Measurements from ENCODE around the gene DMBT1. TPM values are rescaled to one million over a fixed set of nuclear protein-coding genes. Genes with fewer than 3 reads are reported as not detected.

DMBT1 gene
- total RNA-seq, 1 experiment from 2014 or later, result 4.6 TPM

GRCh38 chr10:122555442-122555841 lies 5.1 kb upstream of the DMBT1 start:
- CTCF ChIA-PET, result no interaction called here
- BruUV-seq (replicated peaks), result no TSS peak
- Mint-ChIP-seq H3K27me3 (ENCODE audit: unreplicated experiment) (peaks cover 19% of the 10 kb centered on the region), H3K4me1 (ENCODE audit: low read depth, unreplicated experiment) (peaks cover 31% of the 10 kb centered on the region), H3K36me3 (ENCODE audit: insufficient read depth, unreplicated experiment) (peaks cover 4% of the 10 kb centered on the region), H3K4me3 (ENCODE audit: low read depth, unreplicated experiment) (no peak overlapping the region), H3K9me3 (ENCODE audit: low read depth, unreplicated experiment) (no peaks in the 10 kb centered on the region), H3K27ac (ENCODE audit: unreplicated experiment) (no peak overlapping the region)
- DNase-seq, result no peak
- no peak for TF ChIP-seq CTCF (IDR thresholded peaks at IDR 0.05; ENCODE audit: unreplicated experiment)
- intact Hi-C loops (cut with micrococcal nuclease; ENCODE audit: unreplicated experiment), result no loop called here

DNA sequence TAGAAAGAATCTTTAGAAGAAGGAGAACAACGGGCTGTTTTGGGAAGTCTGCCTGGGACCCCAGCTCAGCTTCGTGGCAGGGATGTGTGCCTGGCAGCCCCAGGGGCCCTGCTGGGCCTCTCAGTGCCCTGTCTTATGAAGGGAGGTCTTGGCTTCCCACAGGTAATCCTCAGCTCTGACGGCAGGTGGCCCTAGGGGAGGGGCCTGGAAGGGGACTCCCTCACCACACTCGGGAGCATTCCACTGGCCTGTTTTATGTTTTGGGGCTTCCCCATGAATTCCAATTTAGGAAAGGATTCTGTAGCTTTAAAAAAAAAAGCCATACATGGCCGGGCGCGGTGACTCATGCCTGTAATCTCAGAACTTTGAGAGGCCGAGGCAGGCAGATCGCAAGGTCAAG lies 3.0 kb upstream of the DMBT1 start:
- intact Hi-C loops (cut with micrococcal nuclease; ENCODE audit: unreplicated experiment), result no loop called here
- Mint-ChIP-seq H3K4me3 (ENCODE audit: low read depth, unreplicated experiment) (no peak overlapping the region), H3K27me3 (ENCODE audit: unreplicated experiment) (peaks cover 37% of the 10 kb centered on the region), H3K27ac (ENCODE audit: unreplicated experiment) (no peak overlapping the region), H3K4me1 (ENCODE audit: low read depth, unreplicated experiment) (peaks cover 39% of the 10 kb centered on the region), H3K9me3 (ENCODE audit: low read depth, unreplicated experiment) (no peaks in the 10 kb centered on the region), H3K36me3 (ENCODE audit: insufficient read depth, unreplicated experiment) (no peaks in the 10 kb centered on the region)
- BruUV-seq (replicated peaks), result no TSS peak
- no peak for TF ChIP-seq CTCF (IDR thresholded peaks at IDR 0.05; ENCODE audit: unreplicated experiment)
- CTCF ChIA-PET, result interaction anchor here (1.2 kb wide), 1 partner anchor 8 kb away, joined by 5 read pairs; no protein-coding TSS in a partner anchor
- peak; percentile 23 for DNase-seq

DNA sequence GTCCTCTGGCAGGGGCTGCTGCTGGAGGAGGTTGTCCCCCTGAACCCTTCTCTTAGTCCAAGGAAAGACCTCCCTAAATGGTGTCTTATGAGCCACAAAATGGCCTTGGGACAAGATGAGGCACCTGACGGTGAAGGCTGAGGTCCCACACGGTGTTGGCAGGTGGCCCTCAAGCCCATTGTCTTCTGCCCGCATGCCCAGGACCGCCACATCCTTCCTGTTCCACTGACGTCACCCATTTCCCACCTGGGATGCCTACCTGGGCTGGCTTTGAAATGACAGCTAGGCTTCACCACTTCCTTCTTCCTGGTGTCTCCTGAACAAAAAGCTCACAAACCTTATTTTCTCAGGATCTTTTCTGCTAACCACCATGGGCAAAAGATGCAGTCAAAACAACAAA lies 2.1 kb upstream of the DMBT1 start:
- peak overlapping the region; percentile 50 for H3K27ac Mint-ChIP-seq (ENCODE audit: unreplicated experiment)
- H3K36me3 Mint-ChIP-seq (ENCODE audit: insufficient read depth, unreplicated experiment), result no peaks in the 10 kb centered on the region

GRCh38 chr10:122559228-122559627 lies 1.3 kb upstream of the DMBT1 start:
- intact Hi-C loops (cut with micrococcal nuclease; ENCODE audit: unreplicated experiment), result no loop called here
- DNase-seq, result no peak

More for the DNA sequence above, 2.1 kb upstream of the DMBT1 start:
- Mint-ChIP-seq H3K4me3 (ENCODE audit: low read depth, unreplicated experiment) (no peak overlapping the region), H3K27me3 (ENCODE audit: unreplicated experiment) (peaks cover 39% of the 10 kb centered on the region), H3K4me1 (ENCODE audit: low read depth, unreplicated experiment) (peaks cover 39% of the 10 kb centered on the region), H3K9me3 (ENCODE audit: low read depth, unreplicated experiment) (no peaks in the 10 kb centered on the region)
- no peak for TF ChIP-seq CTCF (IDR thresholded peaks at IDR 0.05; ENCODE audit: unreplicated experiment)
- no TSS peak for BruUV-seq (replicated peaks)
- DNase-seq, result no peak
- CTCF ChIA-PET, result no interaction called here
- intact Hi-C loops (cut with micrococcal nuclease; ENCODE audit: unreplicated experiment), result no loop called here

More at GRCh38 chr10:122559228-122559627, 1.3 kb upstream of the DMBT1 start:
- peaks cover 39% of the 10 kb centered on the region for H3K4me1 Mint-ChIP-seq (ENCODE audit: low read depth, unreplicated experiment)
- peaks cover 39% of the 10 kb centered on the region for H3K27me3 Mint-ChIP-seq (ENCODE audit: unreplicated experiment)
- H3K27ac Mint-ChIP-seq (ENCODE audit: unreplicated experiment), result peak overlapping the region; percentile 50
- H3K4me3 Mint-ChIP-seq (ENCODE audit: low read depth, unreplicated experiment), result no peak overlapping the region
- no peaks in the 10 kb centered on the region for H3K9me3 Mint-ChIP-seq (ENCODE audit: low read depth, unreplicated experiment)
- BruUV-seq (replicated peaks), result no TSS peak
- CTCF ChIA-PET, result no interaction called here
- no peak for TF ChIP-seq CTCF (IDR thresholded peaks at IDR 0.05; ENCODE audit: unreplicated experiment)
- no peaks in the 10 kb centered on the region for H3K36me3 Mint-ChIP-seq (ENCODE audit: insufficient read depth, unreplicated experiment)

Measured in Calu3 (cell line).